Esophagus squamous epithelium (tissue), 5 donors: ENCODE results near the gene HS6ST2. TPM values are rescaled to one million over a fixed set of nuclear protein-coding genes. Genes with fewer than 3 reads are reported as not detected.
A peak's percentile ranks its signal among the peaks of the same experiment; 100 is the strongest.

Experiments used
- DNase-seq: peaks from one replicate; lab custom pipeline; 2025; lab: John Stamatoyannopoulos, UW
- H3K27ac ChIP-seq, 4 donors: fragments of 200-600 bp; sonication (generic); one replicate each; pipeline ENCODE4 v1.5.1; 2016 to 2019; ENCODE audit warnings: mild to moderate bottlenecking in 1 of 4
- H3K27me3 ChIP-seq, 4 donors: fragments of 200-600 bp; sonication (generic); 1 replicate in 3 of 4; 2 replicates in 1 of 4; pipeline versions ENCODE4 v1.5.1 to v1.6.0; 2017 to 2021; ENCODE audit warnings: antibody characterized with exemption in 1 of 4
- H3K36me3 ChIP-seq, 3 donors: fragments of 200-600 bp; sonication (generic); one replicate each; pipeline ENCODE4 v1.5.1; 2016 to 2019
- H3K4me1 ChIP-seq, 3 donors: fragments of 200-600 bp; sonication (generic); one replicate each; pipeline ENCODE4 v1.5.1; 2017 to 2019
- H3K4me3 ChIP-seq, 4 donors: fragments of 200-600 bp; sonication (generic); 1 replicate in 3 of 4; 2 replicates in 1 of 4; pipeline ENCODE4 v1.5.1; 2016 to 2019; ENCODE audit warnings: mild to moderate bottlenecking in 2 of 4, moderate library complexity in 1 of 4
- H3K9me3 ChIP-seq, 3 donors: fragments of 200-600 bp; sonication (generic); one replicate each; pipeline ENCODE4 v1.5.1; 2016 to 2019
- CTCF ChIP-seq, 6 experiments: fragments of 450-650 bp in 4 of 6; fragments of 200-600 bp in 2 of 6; sonication (generic) in 2 of 6; IDR thresholded peaks; one replicate each; pipeline ENCODE4 v1.5.1; 2016 to 2019; ENCODE audit warnings: antibody characterized with exemption in 6 of 6, mild to moderate bottlenecking in 4 of 6, moderate library complexity in 4 of 6
- POLR2A ChIP-seq, 4 donors: fragments of 450-650 bp; IDR thresholded peaks; one replicate each; pipeline ENCODE4 v1.6.1; 2017; ENCODE audit warnings: antibody characterized with exemption in 4 of 4, mild to moderate bottlenecking in 4 of 4, moderate library complexity in 3 of 4
- WGBS, 2 donors: methylation state at CpG; one replicate each; pipeline ENCODE4 v1.1.5; 2018; 5-methylcytosine and 5-hydroxymethylcytosine counted together
- intact Hi-C: fragments of 100-400 bp; cut with DNase I; formaldehyde crosslinking; loops from one replicate; pipeline ENCODE4 v1.15.0; 2022
- total RNA-seq, 4 donors: library from RNA; depleted of rRNA; stranded (reverse); fragments of >200 nt; gene quantifications; one replicate each; pipeline ENCODE4 v1.1.0, GENCODE V29; 2016
- donor health status: DM: yes; HTN: yes; CAD: no.

Gene HS6ST2
- total RNA-seq, 4 donors from 2014 or later, result 6.3 to 9.0 (median 7.1) TPM

DNA sequence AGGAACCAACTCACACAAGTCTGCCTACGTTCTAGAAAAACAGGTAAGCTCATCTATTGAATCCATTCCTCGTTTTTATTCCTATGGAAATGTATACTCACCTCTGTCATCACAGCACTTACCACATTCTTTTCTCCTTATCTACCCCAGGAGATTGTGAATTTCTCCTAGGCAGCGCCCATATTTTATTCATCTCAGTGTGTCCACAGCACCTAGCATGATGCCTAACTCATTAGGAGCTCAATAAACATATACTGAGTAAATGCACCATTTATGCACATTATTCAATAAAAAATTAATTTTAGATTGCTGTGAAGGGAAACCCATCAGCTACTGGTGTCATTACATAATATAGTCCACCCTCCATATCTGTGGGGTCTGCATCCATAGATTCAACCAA, 363.4 kb downstream of the HS6ST2 start:
- TF ChIP-seq POLR2A (IDR thresholded peaks at IDR 0.05) (no peak), CTCF (IDR thresholded peaks at IDR 0.05) (no peak)
- no peak for DNase-seq
- intact Hi-C loops, result no loop called here
- Histone ChIP-seq H3K27ac (no peak overlapping the region), H3K9me3 (no peaks in the 10 kb centered on the region), H3K4me1 (no peaks in the 10 kb centered on the region), H3K36me3 (no peaks in the 10 kb centered on the region), H3K27me3 (peaks cover 0 to 5% (median 0%) of the 10 kb centered on the region in 4 donors), H3K4me3 (no peak overlapping the region)
- WGBS, 2 donors, result 60 to 79% methylated on average over 3 of the region's 3 CpGs

- Histone ChIP-seq H3K4me3 (no peak overlapping the region), H3K9me3 (no peaks in the 10 kb centered on the region), H3K27ac (no peak overlapping the region), H3K4me1 (no peaks in the 10 kb centered on the region), H3K36me3 (no peaks in the 10 kb centered on the region), H3K27me3 (peaks cover 0 to 5% (median 0%) of the 10 kb centered on the region in 4 donors)
- 44 to 60% methylated on average over 5 of the region's 5 CpGs for WGBS, 2 donors
- intact Hi-C loops, result no loop called here
- DNase-seq, result no peak
- TF ChIP-seq CTCF (IDR thresholded peaks at IDR 0.05) (no peak), POLR2A (IDR thresholded peaks at IDR 0.05) (no peak)
Observed at GRCh38 chrX:132594129-132594528, 364.3 kb downstream of the HS6ST2 start.

DNA sequence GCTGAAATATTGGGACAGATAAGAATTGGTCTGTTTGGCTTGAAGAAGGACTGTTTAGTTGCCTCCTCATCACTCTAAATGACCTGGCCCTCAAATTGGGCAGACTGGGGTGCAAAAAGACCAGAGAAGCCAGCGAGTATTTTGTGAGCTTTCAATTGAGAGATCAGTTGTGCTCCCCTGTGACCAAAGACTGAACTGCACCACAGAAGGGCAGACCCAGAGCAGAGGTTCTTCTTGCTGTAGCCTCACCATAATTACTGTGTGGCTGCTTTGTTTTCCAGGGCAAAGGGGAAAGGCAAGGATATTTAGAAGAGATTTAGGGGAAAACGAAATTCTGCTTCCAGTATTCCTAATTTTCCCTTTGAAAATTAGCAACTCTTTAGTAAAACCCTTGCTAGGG, 365.5 kb downstream of the HS6ST2 start:
- Histone ChIP-seq H3K4me3 (no peak overlapping the region), H3K9me3 (no peaks in the 10 kb centered on the region), H3K27ac (no peak overlapping the region), H3K4me1 (no peaks in the 10 kb centered on the region), H3K36me3 (no peaks in the 10 kb centered on the region), H3K27me3 (peaks cover 0 to 5% (median 0%) of the 10 kb centered on the region in 4 donors)
- 23% methylated on average over 2 of the region's 2 CpGs; no CpG with 5 or more reads in 1 of the 2 donors for WGBS, 2 donors
- TF ChIP-seq POLR2A (IDR thresholded peaks at IDR 0.05) (no peak), CTCF (IDR thresholded peaks at IDR 0.05) (peak in 4 of 6 experiments; percentile 10 to 38 (median 20))
- DNase-seq, result no peak
- intact Hi-C loops, result no loop called here

- TF ChIP-seq CTCF (IDR thresholded peaks at IDR 0.05) (no peak), POLR2A (IDR thresholded peaks at IDR 0.05) (no peak)
- no peaks in the 10 kb centered on the region for H3K9me3 ChIP-seq
- DNase-seq, result no peak
- intact Hi-C loops, result no loop called here
- H3K4me1 ChIP-seq, result no peaks in the 10 kb centered on the region
- H3K4me3 ChIP-seq, result no peak overlapping the region
- WGBS, 2 donors, result 83 to 90% methylated on average over 3 of the region's 3 CpGs
- H3K36me3 ChIP-seq, result no peaks in the 10 kb centered on the region
- H3K27me3 ChIP-seq, result peaks cover 0 to 5% (median 0%) of the 10 kb centered on the region in 4 donors
- H3K27ac ChIP-seq, result no peak overlapping the region
Observed at GRCh38 chrX:132591719-132592275, 366.6 kb downstream of the HS6ST2 start.

DNA sequence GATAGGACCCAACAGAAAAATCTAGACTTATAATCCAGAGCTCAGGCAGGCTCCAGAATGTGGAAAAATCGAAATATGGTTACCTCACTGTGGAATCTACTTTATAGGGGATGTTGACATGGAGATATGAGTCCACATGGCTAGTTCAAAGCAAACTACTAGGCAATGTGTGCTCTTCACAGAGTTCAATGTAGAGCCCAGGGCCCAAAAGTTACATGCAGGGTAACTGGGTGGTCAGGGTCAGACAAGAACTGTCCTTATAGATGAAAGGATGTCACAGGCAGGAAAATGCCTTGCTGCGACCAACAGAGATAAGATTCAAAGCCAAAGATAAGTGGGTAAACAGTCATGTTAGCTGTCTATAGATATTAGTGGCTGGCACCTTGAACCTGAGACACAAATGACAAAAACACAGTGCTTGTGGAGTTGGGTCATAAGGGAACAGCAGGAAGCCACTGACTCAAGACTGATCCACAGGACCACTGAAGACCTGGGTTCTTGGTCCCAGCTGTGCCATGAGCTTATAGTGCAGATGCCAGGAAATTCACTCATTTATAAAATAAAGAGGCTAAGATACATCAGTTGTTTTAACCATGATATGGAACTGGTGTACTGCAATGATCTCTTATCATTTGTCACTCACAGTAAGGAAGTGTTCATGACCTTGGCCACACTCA, 367.9 kb downstream of the HS6ST2 start:
- no peak for DNase-seq
- intact Hi-C loops, result no loop called here
- Histone ChIP-seq H3K4me3 (no peak overlapping the region), H3K36me3 (no peaks in the 10 kb centered on the region), H3K27me3 (peaks cover 0 to 5% (median 0%) of the 10 kb centered on the region in 4 donors), H3K9me3 (no peaks in the 10 kb centered on the region), H3K27ac (no peak overlapping the region), H3K4me1 (no peaks in the 10 kb centered on the region)
- WGBS, 2 donors, result 50 to 84% methylated on average over 2 of the region's 2 CpGs
- TF ChIP-seq CTCF (IDR thresholded peaks at IDR 0.05), result no peak
- no peak for TF ChIP-seq POLR2A (IDR thresholded peaks at IDR 0.05)
